Smooth muscle cell (in vitro differentiated cells): Measurements from ENCODE around the gene GSE1. TPM values are rescaled to one million over a fixed set of nuclear protein-coding genes. Genes with fewer than 3 reads are reported as not detected.

Source experiments
- DNase-seq: peaks from one replicate; lab custom pipeline; 2025; ENCODE audit not compliant: unreplicated experiment; lab: John Stamatoyannopoulos, UW
- H2AFZ ChIP-seq: fragments of 200-600 bp; sonication (generic); 2 replicates; pipeline ENCODE4 v1.6.0; 2016; ENCODE audit warnings: antibody characterized with exemption, low read depth, mild to moderate bottlenecking
- H3F3A ChIP-seq: fragments of 200-600 bp; sonication (generic); 2 replicates; pipeline ENCODE4 v1.6.0; 2017; ENCODE audit warnings: antibody characterized with exemption, low read depth
- H3K27ac ChIP-seq: fragments of 200-600 bp; sonication (generic); 2 replicates; pipeline ENCODE4 v1.5.1; 2016; ENCODE audit warnings: low read depth, mild to moderate bottlenecking
- H3K27me3 ChIP-seq: fragments of 200-600 bp; sonication (generic); 2 replicates; pipeline ENCODE4 v1.6.1; 2016; ENCODE audit warnings: low read depth, mild to moderate bottlenecking
- H3K36me3 ChIP-seq: fragments of 200-600 bp; sonication (generic); 2 replicates; pipeline ENCODE4 v1.5.1; 2016; ENCODE audit warnings: low read depth
- H3K4me1 ChIP-seq: fragments of 200-600 bp; sonication (generic); 2 replicates; pipeline ENCODE4 v1.5.1; 2016; ENCODE audit warnings: low read depth
- H3K4me2 ChIP-seq: fragments of 200-600 bp; sonication (generic); 2 replicates; pipeline ENCODE4 v1.6.0; 2016; ENCODE audit warnings: mild to moderate bottlenecking
- H3K4me3 ChIP-seq: fragments of 200-600 bp; sonication (generic); 2 replicates; pipeline ENCODE4 v1.5.1; 2016; ENCODE audit warnings: mild to moderate bottlenecking
- H3K79me2 ChIP-seq: fragments of 200-600 bp; sonication (generic); 2 replicates; pipeline ENCODE4 v1.6.0; 2016; ENCODE audit warnings: low read depth, mild to moderate bottlenecking
- H3K9ac ChIP-seq: fragments of 200-600 bp; sonication (generic); 2 replicates; pipeline ENCODE4 v1.6.0; 2016; ENCODE audit warnings: low read depth
- H3K9me3 ChIP-seq: fragments of 200-600 bp; sonication (generic); replicated peaks from 2 replicates; pipeline ENCODE4 v1.5.1; 2016; ENCODE audit warnings: low read depth
- H4K20me1 ChIP-seq: fragments of 200-600 bp; sonication (generic); 2 replicates; pipeline ENCODE4 v1.6.0; 2016; ENCODE audit warnings: low read depth
- WGBS: methylation state at CpG from one replicate; pipeline ENCODE4 v1.1.7; 2016; ENCODE audit warnings: low lambda C conversion rate; 5-methylcytosine and 5-hydroxymethylcytosine counted together
- polyA plus RNA-seq: library from polyadenylated mRNA; unstranded; fragments of >200 nt; fragmentation: Nextera tagmentation; extraction: Ambion mirVana; gene quantifications from 2 replicates; pipeline ENCODE4 v1.2.1, GENCODE V29; 2016
- total RNA-seq: library from RNA; depleted of rRNA; stranded (reverse); fragments of >200 nt; gene quantifications from 2 replicates; pipeline ENCODE4 v1.2.3, GENCODE V29; 2014
- TF ChIP-seq, protein P1 (sequence below): fragments of 200-600 bp; sonication (generic); IDR thresholded peaks from 2 replicates; pipeline ENCODE4 v1.5.1; 2017; ENCODE audit warnings: borderline replicate concordance, mild to moderate bottlenecking, antibody characterized with exemption; ENCODE audit not compliant: insufficient read depth, poor library complexity, severe bottlenecking

Gene GSE1
- total and polyA plus RNA-seq, 2 experiments from 2014 or later: 13.6 to 27.7 TPM

DNA sequence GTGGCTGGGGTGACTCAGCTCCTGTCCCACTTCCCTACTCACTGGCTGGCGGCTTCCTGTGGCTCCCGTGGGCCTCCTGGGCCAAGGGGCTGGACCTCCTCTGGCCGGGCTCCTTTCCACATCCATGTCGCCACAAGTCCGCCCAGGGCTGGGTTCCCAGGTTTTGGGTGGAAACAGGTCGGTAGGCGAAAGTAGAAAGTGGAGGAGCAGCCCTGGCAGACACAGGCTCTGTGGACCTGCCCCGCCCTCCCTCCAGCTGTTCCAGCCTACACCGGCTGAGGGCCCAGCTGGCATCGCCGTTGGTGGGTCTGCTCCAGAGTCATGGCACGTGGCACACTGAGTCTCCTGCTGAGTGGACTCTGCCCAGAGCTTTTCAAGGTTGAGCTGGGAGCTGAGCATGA lies 28.7 kb downstream of the GSE1 start:
- Histone ChIP-seq H3F3A (no peaks in the 10 kb centered on the region), H3K27ac (no peak overlapping the region), H3K9me3 (no peaks in the 10 kb centered on the region), H3K4me3 (no peak overlapping the region), H3K4me1 (no peaks in the 10 kb centered on the region), H3K79me2 (peaks cover 16% of the 10 kb centered on the region), H4K20me1 (peaks cover 100% of the 10 kb centered on the region), H3K36me3 (no peaks in the 10 kb centered on the region), H3K27me3 (no peaks in the 10 kb centered on the region), H3K9ac (no peak overlapping the region), H2AFZ (no peak overlapping the region), H3K4me2 (no peak overlapping the region)
- WGBS: 89% methylated on average over 12 of the region's 12 CpGs
- no peak for DNase-seq
- TF ChIP-seq, protein P1, sequence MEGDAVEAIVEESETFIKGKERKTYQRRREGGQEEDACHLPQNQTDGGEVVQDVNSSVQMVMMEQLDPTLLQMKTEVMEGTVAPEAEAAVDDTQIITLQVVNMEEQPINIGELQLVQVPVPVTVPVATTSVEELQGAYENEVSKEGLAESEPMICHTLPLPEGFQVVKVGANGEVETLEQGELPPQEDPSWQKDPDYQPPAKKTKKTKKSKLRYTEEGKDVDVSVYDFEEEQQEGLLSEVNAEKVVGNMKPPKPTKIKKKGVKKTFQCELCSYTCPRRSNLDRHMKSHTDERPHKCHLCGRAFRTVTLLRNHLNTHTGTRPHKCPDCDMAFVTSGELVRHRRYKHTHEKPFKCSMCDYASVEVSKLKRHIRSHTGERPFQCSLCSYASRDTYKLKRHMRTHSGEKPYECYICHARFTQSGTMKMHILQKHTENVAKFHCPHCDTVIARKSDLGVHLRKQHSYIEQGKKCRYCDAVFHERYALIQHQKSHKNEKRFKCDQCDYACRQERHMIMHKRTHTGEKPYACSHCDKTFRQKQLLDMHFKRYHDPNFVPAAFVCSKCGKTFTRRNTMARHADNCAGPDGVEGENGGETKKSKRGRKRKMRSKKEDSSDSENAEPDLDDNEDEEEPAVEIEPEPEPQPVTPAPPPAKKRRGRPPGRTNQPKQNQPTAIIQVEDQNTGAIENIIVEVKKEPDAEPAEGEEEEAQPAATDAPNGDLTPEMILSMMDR: no peak

DNA sequence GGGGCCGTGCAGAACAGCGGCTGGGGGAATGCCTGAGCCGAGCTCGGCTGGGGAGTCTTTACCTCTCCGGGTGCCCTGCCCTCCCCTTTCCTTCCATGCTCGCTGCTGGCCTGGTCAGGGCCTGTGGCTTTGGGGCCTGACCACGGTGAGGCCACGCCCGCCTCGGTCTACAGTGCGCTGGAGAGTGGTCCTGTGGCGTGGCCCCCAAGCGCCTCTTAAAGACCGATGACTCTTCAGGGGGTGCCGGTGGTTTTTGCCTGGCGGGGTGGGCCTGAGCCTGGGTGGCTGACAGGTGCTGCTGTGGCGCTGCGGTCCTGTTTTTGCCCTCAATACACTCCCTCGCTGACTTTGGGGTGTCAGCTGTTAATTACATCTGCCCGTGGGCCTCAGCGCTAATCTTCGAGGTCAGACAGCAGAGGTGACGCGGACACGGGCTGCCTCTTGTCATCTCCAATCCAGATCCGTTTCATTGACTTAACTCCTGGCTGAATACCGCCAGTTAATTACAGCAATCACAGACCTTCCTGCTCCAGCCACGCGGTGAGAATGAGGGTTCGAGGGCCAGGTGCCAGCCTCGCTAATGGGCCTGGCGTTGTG lies 29.7 kb downstream of the GSE1 start:
- no peaks in the 10 kb centered on the region for H3K27me3 ChIP-seq
- H3F3A ChIP-seq: no peaks in the 10 kb centered on the region
- H3K4me1 ChIP-seq: no peaks in the 10 kb centered on the region
- H3K9me3 ChIP-seq: no peaks in the 10 kb centered on the region
- no peaks in the 10 kb centered on the region for H3K36me3 ChIP-seq
- no peak overlapping the region for H3K27ac ChIP-seq
- H2AFZ ChIP-seq: no peak overlapping the region
- H3K9ac ChIP-seq: no peak overlapping the region
- H3K4me3 ChIP-seq: no peak overlapping the region
- no peak overlapping the region for H3K4me2 ChIP-seq
- 93% methylated on average over 32 of the region's 32 CpGs for WGBS
- peaks cover 19% of the 10 kb centered on the region for H3K79me2 ChIP-seq
- TF ChIP-seq, protein P1: no peak
- no peak for DNase-seq
- H4K20me1 ChIP-seq: peaks cover 100% of the 10 kb centered on the region

DNA sequence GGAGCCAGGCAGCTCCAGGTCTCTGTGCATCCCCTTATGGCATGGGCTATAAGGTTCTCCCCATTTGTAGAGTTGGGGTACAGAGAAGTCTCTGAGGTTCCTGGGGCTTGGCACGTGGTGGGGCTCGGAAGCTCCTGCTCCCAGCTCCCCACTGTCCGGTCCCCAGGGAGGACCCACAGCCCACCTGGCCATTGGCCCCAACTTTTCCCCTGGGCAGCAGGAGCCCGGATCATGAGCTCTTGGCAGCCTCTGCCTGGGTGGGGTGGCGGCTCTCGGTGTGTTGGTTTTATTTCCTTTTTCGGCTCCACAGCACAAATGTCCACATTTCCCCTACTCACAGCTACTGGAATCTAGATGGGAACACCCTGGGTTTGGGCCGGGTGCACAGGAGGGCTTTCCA lies 30.5 kb downstream of the GSE1 start:
- 98% methylated on average over 8 of the region's 8 CpGs for WGBS
- Histone ChIP-seq H2AFZ (no peak overlapping the region), H3K4me1 (no peaks in the 10 kb centered on the region), H3K4me3 (no peak overlapping the region), H3K27ac (no peak overlapping the region), H3K36me3 (no peaks in the 10 kb centered on the region), H3K4me2 (no peak overlapping the region), H3K79me2 (peaks cover 19% of the 10 kb centered on the region), H3K27me3 (no peaks in the 10 kb centered on the region), H3K9ac (no peak overlapping the region), H3K9me3 (no peaks in the 10 kb centered on the region), H4K20me1 (peaks cover 100% of the 10 kb centered on the region), H3F3A (no peaks in the 10 kb centered on the region)
- TF ChIP-seq, protein P1: no peak
- DNase-seq: no peak

DNA sequence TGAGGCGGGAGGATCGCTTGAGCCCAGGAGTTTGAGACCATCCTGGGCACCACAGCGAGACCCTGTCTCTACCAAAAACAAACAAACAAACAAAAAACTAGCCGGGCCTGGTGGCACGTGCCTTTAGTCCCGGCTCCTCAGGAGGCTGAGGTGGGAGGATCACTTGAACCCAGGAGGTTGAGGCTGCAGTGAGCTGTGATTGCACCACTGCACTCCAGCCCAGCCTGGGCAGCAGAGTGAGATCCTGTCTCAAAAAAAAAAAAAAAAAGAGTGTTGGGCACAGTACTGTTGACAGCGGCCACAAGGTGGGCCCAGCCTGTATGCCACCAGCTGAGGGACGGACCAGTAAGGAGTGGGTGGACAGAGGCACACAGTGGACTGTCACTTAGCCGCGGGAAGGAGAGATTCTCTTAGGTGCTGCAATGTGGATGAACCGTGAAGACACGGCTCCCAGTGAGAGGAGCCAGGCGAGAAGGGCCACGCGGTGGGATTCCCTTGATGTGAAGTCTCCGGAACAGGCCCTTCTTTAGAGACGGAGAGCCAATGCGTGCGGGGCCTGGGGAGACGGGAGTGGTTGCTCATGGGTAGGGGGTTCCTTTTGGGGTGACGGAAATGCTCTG lies 31.1 kb downstream of the GSE1 start:
- Histone ChIP-seq H3K4me1 (no peaks in the 10 kb centered on the region), H3F3A (no peaks in the 10 kb centered on the region), H4K20me1 (peaks cover 100% of the 10 kb centered on the region), H3K4me3 (no peak overlapping the region), H3K79me2 (peaks cover 19% of the 10 kb centered on the region), H3K27ac (no peak overlapping the region), H3K4me2 (no peak overlapping the region), H3K27me3 (no peaks in the 10 kb centered on the region), H2AFZ (no peak overlapping the region), H3K9ac (no peak overlapping the region), H3K36me3 (no peaks in the 10 kb centered on the region), H3K9me3 (no peaks in the 10 kb centered on the region)
- no peak for DNase-seq
- TF ChIP-seq, protein P1: no peak
- 94% methylated on average over 21 of the region's 21 CpGs for WGBS
